Epithelial cell of proximal tubule (primary cell): ENCODE results near the gene PCSK7. TPM values are rescaled to one million over a fixed set of nuclear protein-coding genes. Genes with fewer than 3 reads are reported as not detected.
"Not testable (repeated sequence)": the region's sequence is repeated elsewhere in the genome, so short reads cannot be mapped to it uniquely, and the experiment has no call there.

Experiments
- DNase-seq: peaks from one replicate; pipeline ENCODE4 v3.0.0-alpha.2; 2011; ENCODE audit warnings: low read depth
- H3K4me3 ChIP-seq: 2 replicates; pipeline ENCODE4 v1.5.1; 2011; ENCODE audit warnings: low read depth, mild to moderate bottlenecking, low read length
- CTCF ChIP-seq: conservative IDR thresholded peaks from 2 replicates; pipeline ENCODE4 v1.5.1; 2012; ENCODE audit warnings: low read depth, mild to moderate bottlenecking, low read length
- total RNA-seq: library from RNA; depleted of rRNA; stranded (reverse); fragments of >200 nt; gene quantifications from 2 replicates; pipeline ENCODE4 v1.2.3, GENCODE V29; 2015

PCSK7 gene
- total RNA-seq, 1 donor from 2014 or later = 19.6 TPM

- DNase-seq = no peak
- TF ChIP-seq CTCF = no peak
- no peak overlapping the region for H3K4me3 ChIP-seq
These were observed 19.0 kb downstream of the PCSK7 start for GRCh38 chr11:117212697-117213355.

- no peak for DNase-seq
- H3K4me3 ChIP-seq = no peak overlapping the region
- no peak for TF ChIP-seq CTCF
These were observed 21.3 kb downstream of the PCSK7 start for GRCh38 chr11:117210620-117211019.

- DNase-seq = not testable (repeated sequence)
These were observed 22.3 kb downstream of the PCSK7 start for GRCh38 chr11:117209351-117210125.

GRCh38 chr11:117208710-117209109 lies 23.2 kb downstream of the PCSK7 start:
- H3K4me3 ChIP-seq, DNase-seq: not testable (repeated sequence)

More at GRCh38 chr11:117209351-117210125, 22.3 kb downstream of the PCSK7 start:
- H3K4me3 ChIP-seq = not testable (repeated sequence)

- not testable (repeated sequence) for H3K4me3 ChIP-seq, DNase-seq
These were observed 24.4 kb downstream of the PCSK7 start for GRCh38 chr11:117207481-117207880.

GRCh38 chr11:117206859-117207258 lies 25.0 kb downstream of the PCSK7 start:
- H3K4me3 ChIP-seq, DNase-seq: not testable (repeated sequence)

GRCh38 chr11:117206111-117206510 lies 25.8 kb downstream of the PCSK7 start:
- DNase-seq, H3K4me3 ChIP-seq: not testable (repeated sequence)

- no peak overlapping the region for H3K4me3 ChIP-seq
- TF ChIP-seq CTCF = no peak
- no peak for DNase-seq
These were observed 26.6 kb downstream of the PCSK7 start for GRCh38 chr11:117205211-117205818.

- no peak for DNase-seq
- no peak overlapping the region for H3K4me3 ChIP-seq
- TF ChIP-seq CTCF = no peak
These were observed 27.4 kb downstream of the PCSK7 start for GRCh38 chr11:117204283-117205080.
